Fibroblast of skin of left biceps (primary cell): Measurements from ENCODE around the gene LRP3.

Source experiments
- DNase-seq, 2 experiments: peaks; one replicate each; pipeline ENCODE4 v3.0.0-alpha.2; 2013; ENCODE audit warnings: low read depth in 2 of 2

LRP3 gene

DNA sequence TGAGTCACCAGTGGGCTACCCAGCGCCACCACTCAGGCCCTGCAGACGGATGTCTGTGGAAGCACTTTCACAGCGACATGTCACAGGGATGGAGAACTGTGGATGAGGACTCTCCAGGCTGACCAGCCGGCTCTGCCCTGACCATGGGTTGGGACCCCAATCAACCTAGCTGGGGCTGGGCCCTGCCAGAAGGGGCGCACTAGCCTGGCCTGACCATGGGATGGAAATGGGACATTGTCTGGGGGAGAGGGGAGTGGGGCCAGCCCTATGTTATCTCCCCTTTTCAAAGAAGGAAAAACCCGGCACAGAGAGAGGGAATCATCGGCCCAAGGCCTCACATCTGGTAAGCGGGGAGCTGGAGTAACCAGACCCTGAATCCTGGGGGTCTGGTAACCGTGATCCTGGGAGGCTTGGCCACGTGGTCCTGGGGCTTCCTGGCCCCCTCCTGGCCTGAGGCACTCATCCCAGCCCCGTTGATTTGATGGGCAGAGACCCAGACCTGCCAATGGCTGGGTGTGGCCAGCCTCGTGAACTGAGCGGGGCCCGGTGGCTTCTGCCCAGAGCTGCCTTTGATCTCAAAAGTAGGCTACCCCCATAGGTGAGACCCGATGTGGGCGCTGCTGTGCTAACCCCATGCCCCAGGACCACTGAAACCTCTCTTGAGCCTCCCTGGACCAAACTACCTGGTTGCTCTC lies 42.7 kb downstream of the LRP3 start:
- no peak for DNase-seq

DNA sequence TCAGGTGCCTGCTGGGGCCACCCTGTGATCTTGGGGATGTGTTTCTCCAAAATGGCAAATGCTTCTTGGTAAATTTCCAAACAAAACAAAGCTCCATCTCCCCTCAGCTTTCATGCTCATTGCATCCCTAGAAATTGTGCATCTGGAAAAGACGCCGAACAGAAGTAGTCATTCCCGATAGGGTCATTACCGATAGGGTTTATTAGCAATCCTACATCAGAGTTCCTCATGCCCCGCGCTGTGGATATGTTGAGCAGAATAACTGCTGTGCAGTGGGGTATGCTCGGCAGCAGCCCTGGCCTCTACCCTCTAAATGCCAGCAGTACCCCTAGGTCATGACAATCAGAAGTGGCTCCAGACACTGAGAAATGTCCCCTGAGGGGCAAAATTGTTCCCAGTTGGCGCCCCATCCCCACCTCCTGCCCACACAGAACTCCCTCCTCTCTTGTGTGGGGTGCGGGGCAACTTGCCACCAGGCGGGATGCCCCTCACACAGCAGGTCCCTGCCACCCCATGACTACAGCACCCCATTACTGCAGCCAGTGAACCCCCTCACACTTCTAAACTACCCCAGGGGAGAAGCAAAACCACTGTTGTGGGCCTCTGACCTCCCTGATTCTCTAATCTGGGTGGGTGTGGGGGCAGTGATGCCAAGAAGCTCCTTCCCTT lies 44.5 kb downstream of the LRP3 start:
- no peak for DNase-seq

DNA sequence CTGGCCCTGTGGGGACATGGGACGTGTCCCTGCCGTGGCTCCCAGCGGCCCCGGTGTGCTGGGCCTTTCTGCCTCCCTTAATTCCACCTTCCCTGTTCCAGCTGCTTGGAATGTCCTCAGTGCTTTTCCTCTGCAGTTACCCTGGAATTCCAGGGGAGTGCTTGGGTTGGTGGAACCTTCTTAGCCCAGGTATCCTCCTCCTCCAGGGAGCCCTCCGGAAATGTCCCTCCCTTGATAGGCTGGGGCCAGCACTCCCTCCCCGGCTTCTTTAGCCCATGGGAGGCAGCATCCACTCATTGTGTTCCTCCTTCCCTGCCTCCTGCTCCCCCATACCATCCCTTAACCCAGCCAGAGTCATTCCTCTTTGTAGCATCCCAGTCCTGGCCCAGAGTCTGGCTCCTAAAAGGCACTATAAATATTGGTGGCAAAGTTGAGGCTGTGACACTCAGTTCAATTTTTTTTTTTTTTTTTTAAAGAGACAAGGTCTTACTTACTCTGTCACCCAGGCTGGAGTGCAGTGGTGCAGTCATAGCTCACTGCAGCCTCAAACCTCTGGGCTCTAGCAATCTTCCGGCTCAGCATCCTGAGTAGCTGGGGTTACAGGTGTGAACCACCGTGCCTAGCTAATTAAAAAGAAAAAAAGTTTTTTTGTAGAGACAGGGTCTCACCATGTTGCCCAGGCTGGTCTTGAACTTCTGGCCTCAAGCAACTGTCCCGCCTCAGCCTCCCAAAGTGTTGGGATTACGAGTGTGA lies 45.3 kb downstream of the LRP3 start:
- DNase-seq: no peak

DNA sequence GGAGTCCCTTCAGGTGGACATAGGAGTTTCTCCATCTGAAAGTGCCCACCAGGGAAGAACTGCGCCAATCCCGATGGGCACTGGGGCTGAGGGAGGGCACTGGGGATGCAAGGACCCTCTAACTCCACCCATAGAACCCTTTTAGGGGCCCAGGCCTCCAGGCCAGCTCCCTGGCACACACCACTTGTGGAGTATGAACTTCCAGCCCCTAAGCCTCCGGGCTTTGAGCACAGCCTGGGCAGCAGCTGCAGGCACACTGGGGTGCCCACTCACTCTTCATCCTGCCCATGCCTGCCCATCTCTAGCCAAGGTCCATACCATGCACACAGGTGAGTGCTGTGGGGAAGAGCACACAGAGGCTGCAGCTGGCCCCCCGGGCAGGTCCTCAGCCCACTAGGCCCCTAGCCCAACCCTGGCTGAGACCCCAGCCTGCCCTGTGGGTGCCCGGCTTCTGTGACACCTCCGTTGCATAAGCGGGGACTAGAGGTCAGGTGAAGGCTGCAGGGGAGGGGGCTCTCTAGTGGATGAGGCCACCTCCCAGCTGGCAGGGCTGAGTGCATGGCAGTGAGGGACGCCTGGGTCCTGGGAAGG lies 46.1 kb downstream of the LRP3 start:
- DNase-seq: no peak

DNA sequence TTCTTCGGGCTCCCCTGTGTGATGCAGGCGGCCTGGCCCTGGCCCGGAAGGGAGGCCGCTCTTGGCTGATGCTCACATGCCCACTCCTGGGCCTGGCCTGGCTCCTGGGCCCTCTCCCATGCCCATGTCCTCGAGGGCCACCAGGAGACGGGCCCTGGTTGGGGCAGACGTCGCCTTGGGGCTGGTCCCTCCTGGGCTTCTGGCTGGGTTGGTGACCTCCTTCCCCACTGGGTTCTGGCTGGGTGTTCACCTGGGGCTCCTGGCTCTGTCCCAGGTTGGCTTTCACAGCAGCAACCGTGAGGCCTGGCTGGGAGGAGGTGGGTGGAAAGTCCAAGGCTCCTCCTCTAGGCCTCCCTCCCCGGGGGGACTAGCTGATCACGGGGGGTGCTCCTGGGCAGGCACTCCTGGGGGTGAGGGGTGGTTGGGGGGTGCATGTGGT lies 47.0 kb downstream of the LRP3 start:
- DNase-seq: no peak

DNA sequence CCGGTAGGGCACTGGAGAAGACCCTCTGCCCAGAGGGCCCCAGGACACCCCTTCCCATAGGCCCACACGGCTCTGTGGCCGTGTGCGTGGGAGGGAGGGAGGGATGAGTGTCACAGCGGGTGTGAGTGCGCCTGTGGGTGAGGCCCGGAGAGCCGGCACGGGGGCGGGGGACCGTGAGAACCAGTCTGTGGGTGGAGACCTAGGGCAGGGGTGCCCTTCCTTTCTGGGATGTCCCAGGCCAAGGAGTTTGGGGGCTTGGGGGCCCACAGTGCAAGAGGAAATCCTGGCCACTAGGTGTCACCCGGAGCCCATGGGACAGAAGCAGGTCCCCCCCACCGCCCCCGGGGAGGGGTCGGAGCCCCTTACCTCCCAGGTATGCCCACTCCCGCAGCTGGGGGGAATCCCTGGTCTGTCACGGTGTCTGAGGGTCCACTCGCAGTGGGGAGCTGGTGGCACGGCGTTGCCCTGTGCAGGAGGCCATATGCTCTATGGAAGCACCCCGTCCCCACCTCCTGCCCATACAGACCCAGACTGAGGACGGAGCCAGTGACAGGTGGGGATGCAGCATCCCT lies 47.5 kb downstream of the LRP3 start:
- DNase-seq: no peak

DNA sequence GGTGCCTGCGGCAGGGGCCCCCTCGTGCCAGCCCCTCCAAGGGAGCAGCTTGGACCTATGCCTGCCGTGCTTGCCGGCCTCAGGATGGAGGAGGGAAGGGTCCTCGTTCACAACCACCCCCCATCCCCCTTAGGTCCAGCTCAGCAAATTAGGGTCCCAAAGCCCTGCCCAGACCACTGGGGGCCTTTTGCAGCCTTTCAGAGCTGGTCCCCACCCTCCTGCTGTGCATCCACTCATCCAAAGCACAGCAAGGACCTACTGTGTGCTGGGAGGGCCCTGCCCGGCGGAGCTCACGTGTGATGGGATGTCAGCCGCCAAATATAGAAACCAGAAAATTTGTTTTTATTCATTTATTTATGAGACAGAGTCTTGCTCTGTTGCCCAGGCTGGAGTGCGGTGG lies 48.0 kb downstream of the LRP3 start:
- no peak for DNase-seq

DNA sequence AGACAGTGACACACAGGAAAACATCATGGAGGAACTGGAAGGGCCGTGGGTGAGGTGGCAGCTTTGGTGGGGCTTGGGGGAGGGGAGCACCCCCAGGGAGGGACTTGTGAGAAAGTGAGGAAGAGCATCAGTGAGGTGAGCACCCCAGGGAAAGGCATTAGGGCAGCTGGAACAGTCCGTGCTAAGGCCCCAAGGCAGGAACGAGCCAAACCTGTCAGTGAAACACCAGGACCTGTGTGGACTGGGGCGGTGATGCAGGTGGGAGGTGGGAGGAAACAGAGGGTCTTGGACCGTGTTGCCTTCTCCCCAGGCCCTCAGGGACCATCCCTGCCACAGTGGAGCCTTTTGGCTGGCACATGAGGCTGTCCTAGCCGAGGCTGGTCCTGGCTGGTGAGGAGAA lies 48.8 kb downstream of the LRP3 start:
- no peak for DNase-seq

DNA sequence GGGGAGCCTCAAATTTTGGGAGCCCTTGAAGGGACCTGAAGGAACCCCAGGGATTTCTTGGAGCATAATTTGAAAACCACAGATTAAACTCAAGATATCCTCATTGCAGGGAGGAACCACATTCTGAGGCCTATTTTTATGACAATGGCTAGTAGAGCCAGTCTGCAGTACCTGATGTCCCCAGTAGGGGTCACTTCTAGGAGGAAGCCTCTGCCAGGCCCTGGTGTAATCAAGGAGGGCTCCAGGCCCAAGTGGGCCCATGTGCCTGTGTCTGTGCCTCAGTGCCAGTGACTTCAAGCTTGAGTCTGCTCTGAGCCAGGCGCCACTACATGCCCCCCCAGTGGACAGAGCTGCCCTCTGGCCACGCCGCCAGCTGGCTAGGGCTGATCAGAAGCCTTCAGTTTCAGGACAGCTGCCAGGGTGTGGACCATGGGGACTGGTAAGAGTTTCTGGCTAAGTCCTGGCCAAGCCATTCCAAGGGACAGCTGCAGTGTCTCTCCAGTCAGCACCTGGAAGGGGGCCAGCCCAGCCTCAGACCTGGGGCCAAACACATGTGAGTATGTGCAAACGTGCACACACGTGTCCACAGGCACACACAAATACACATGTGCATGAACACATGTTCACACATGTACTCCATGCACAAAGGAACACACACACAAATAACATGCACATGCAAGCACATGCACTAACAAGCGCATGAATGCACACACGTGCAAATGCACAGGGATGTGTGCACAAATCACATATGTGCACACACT lies 52.0 kb downstream of the LRP3 start:
- DNase-seq: no peak

DNA sequence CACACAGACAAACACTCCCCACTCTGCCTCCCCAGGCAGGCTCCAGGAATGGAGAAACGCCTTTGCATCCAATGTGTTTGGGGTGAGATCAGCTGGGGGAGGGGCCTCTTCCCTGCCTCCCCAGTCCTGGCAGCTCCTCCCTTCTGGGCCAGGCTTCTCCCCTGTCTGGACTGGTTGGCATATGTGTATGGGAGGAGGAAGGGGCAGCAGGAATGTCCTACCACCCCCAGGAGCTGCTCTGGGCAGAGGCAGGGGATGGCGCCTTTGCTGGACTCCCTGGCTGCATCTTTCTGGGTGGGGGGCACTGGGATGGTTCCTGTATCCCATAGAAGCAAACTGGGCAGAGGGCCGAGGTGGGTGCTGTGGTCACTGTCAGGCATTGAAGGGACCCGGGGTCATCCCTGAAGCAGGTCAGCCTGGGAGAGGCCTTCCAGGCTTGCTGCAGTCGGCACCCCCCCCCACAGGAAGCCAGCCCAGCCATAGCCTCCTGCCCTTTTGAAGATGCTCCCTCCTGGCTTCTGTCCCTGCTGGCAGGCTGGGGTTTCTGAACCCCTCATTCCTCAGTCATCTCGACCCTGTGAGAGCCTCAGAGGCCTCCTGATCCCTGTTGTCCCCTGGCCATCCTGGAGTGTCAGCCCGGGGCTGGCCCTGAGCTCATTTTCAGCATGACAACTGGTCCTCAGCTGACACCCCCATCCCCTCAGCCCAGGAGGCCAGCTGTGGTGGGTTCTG lies 52.7 kb downstream of the LRP3 start:
- no peak for DNase-seq

DNA sequence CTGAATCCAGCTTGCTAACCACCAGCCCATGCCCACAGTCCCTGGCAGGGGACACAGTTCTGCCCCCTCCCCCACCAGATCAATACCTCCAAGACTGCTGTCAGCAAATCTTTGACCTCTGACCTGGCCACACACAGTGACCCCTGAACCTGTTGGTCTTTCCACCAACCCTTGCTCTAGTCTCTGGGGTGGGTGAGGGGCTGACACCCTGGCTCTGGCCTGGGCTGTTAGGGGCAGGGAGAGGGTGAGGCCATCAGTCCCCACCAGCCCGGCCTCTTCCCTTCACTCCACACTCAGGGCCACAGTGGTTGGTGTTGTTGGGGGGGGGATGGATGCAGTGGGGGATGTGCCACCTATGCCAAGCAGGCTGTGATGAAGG lies 53.3 kb downstream of the LRP3 start:
- no peak for DNase-seq

DNA sequence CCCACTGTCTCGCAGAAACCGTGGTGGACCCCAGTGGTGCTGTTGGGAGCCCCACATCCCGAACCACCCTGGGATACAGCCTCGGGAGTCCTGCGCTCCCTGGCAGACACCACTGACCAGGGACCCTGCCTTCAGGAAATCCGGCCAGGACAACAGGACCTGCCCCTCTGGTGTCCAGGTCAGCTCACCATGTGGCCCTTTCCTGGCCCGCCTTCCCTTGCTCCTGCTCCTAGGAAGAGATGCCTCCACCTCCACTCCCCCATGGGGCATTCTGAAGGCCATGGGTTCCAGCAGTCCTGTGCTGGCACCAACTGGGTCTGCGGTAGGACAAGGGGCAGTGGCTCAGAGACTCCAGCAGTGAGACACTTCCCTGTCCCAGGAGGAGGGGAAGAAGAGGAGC lies 54.0 kb downstream of the LRP3 start:
- no peak for DNase-seq

DNA sequence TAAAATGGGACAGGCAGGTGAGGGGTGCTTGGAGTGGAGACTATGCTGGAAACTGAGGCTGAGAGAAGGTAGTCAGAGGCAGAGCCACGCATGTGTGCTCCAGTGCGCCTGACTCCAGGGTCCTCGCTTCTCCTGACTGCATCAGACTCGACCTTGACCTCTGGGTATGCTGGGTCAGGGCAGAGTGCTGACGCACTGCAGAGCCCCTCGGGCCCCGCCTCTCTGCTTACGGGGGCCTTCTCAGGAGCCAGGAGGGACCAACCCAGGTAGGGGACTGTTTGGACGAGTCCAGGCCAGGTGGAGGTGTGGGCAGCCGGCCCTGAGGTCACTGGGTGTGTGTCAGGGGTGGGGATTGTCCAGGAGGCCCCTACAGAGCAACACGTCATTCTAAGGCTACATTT lies 54.4 kb downstream of the LRP3 start:
- no peak for DNase-seq

DNA sequence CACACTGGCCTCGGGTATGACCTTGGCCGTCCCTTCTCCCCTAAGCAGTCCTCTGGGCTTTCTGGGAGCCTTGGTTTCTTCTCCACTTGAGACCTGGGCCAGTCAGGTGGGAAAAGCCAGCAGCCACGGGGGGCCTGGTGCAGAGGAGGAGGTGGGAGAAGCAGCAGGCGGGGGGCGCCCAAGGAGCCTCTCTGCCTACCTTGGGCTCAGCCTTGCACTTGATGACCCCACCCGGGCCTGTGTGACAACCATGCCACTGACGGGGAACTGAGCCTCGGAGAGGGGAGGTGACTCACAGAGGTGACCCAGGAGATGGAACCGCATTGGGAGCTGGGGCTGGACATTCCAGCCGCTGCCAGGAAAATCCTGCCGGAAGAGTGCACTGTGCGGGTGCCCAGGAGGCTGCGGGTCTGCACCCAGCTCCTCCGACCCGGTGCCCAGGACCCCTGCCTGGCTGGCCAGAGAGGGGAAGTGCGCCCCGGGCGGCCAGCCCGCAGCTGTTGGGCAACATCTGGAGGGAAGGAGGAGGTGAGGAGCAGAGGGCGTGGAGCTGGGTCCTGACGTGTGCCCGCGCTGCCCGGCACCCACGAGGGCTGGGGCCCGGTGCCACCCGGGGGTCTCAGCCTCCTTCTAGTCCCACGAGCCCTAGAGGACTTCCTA lies 55.0 kb downstream of the LRP3 start:
- DNase-seq: no peak

DNA sequence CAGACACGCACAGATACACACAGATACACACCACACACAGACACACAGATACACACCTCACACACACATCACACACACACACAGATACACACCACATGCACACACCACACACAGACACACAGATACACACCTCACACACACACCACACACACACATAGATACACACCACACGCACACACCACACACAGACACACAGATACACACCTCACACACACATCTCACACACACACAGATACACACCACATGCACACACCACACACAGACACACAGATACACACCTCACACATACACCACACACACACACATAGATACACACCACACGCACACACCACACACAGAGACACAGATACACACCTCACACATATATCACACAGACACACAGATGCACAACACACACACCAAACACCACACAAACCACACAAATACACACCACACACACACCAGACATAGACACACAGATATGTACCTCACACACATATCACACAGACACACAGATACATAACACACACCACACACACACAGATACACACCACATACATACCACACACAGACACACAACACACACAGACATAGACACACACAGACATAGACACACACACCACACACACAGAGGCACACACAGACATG lies 55.7 kb downstream of the LRP3 start:
- no peak for DNase-seq

DNA sequence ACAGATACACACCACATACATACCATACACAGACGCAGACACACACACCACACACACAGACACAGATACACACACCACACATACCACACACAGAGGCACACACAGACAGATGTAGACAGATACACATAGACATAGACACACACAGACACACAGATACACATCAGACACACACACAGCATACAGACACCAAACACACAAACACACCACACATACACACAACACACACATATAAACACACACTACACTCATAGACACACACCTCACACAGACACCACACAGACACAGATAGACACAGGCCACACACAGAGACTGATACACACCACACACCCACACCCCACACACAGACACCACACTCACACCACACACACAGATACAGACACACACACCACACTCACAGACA lies 56.4 kb downstream of the LRP3 start:
- DNase-seq: no peak

DNA sequence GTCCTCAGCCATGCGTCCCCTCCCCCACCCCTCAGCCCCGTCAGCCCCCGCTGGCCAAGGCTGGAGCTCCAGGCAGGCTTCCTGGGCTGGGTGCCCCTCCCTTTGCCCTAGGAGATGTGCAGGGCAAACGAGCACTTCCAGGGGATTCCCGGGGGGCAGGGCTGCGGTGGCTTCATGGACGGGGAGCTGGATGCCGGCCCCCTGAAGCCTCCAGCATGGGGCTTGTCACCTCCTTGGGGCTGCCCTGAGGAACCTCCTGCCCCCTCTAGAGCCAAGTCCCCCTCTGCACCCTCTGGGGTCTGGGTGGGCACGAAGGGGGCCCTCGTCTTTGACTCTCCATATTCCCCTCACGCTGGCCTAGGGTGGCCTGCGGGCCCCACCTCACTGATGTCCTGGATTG lies 56.9 kb downstream of the LRP3 start:
- no peak for DNase-seq

DNA sequence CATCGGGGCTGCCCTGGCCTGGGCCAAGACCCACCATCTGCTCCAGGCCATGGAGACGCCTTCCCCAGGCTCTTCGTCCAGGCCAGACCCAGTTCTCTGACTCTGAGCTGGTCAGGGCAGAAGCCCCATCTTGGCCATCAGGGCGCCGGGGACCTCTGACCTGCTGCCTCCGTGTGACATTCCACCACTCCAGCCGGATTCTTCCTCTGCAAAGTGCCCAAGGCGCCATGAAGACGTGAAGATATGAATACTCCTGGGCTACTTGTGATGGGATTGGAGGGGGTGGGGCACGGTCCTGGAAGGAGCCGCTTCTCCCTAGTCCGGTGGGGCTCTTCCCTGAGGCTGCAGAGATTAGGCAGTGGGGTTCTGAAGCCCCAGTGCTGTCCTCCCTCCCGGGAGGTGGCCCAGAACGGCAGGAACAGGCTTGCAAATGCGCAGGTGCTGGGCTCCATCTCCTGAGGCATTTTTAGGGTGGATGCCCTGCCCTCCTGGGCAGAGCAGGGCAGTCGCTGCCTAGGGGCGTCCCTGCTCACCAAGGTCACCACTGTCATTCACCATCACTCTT lies 57.5 kb downstream of the LRP3 start:
- DNase-seq: no peak

DNA sequence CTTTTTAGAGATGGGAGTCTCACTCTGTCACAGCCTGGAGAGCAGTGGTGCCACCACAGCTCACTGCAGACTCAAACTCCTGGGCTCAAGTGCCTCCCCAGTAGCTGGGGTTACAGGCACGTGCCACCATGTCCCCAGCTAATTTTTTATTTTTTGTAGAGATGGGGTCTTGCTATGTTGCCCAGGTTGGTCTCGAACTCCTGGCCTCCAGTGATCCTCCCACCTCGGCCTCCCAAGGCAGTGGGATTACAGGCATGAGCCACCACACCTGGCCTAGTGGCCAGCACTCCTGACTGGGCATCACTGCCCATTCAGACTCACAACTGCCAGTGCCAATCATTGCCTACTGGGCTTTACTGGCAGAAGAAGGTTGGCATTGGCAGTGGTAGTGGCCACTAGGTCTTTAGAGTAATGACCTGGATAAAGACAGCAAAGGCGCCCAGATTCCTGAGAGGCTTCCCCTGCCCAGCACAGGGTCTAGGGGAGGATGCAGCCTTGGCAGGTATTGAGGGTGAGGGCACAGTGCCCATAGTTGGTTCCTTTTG lies 58.4 kb downstream of the LRP3 start:
- DNase-seq: no peak
